Astrocyte (in vitro differentiated cells and primary cell): Measurements from ENCODE around the gene GADD45B. TPM values are rescaled to one million over a fixed set of nuclear protein-coding genes. Genes with fewer than 3 reads are reported as not detected.
A peak's percentile ranks its signal among the peaks of the same experiment; 100 is the strongest.

Source experiments
- DNase-seq: peaks from one replicate; pipeline ENCODE4 v3.0.0-alpha.2; 2010; ENCODE audit warnings: low read depth
- FAIRE-seq: peaks from 2 replicates; lab custom pipeline; 2011; peaks lifted over from hg19 to GRCh38; lab: Jason Lieb, UNC
- H2AFZ ChIP-seq: 2 replicates; pipeline ENCODE4 v1.6.0; 2012; ENCODE audit warnings: low read depth, low read length, inconsistent platforms
- H3K27ac ChIP-seq: 2 replicates; pipeline ENCODE4 v1.5.1; 2011; ENCODE audit warnings: low read depth, low read length, inconsistent platforms
- H3K27me3 ChIP-seq: 2 replicates; pipeline ENCODE4 v1.6.0; 2011; ENCODE audit warnings: low read length, inconsistent platforms; ENCODE audit not compliant: insufficient read depth
- H3K36me3 ChIP-seq: 2 replicates; pipeline ENCODE4 v1.5.1; 2011; ENCODE audit warnings: low read length, inconsistent platforms; ENCODE audit not compliant: insufficient read depth
- H3K4me1 ChIP-seq: 2 replicates; pipeline ENCODE4 v1.5.1; 2011; ENCODE audit warnings: low read length, inconsistent platforms; ENCODE audit not compliant: insufficient read depth
- H3K4me2 ChIP-seq: 2 replicates; pipeline ENCODE4 v1.6.0; 2012; ENCODE audit warnings: low read length, inconsistent platforms
- H3K4me3 ChIP-seq: 2 replicates; pipeline ENCODE4 v1.5.1; 2011; ENCODE audit warnings: low read depth, mild to moderate bottlenecking, low read length, inconsistent platforms; ENCODE audit not compliant: insufficient read depth
- H3K79me2 ChIP-seq: 2 replicates; pipeline ENCODE4 v1.6.0; 2012; ENCODE audit warnings: mild to moderate bottlenecking, low read length, inconsistent platforms; ENCODE audit not compliant: insufficient read depth
- H3K9ac ChIP-seq: 2 replicates; pipeline ENCODE4 v1.6.0; 2012; ENCODE audit warnings: mild to moderate bottlenecking, low read length, inconsistent platforms
- H3K9me3 ChIP-seq: 2 replicates; pipeline ENCODE4 v1.5.1; 2012; ENCODE audit warnings: low read depth, mild to moderate bottlenecking, low read length, inconsistent platforms; ENCODE audit not compliant: insufficient read depth
- H4K20me1 ChIP-seq: 2 replicates; pipeline ENCODE4 v1.6.0; 2012; ENCODE audit warnings: low read length, inconsistent platforms; ENCODE audit not compliant: insufficient read depth
- H3K27ac Mint-ChIP-seq: one replicate; pipeline ENCODE4 v1.8.0; 2021; ENCODE audit warnings: mild to moderate bottlenecking, mixed read lengths; ENCODE audit not compliant: unreplicated experiment
- H3K27me3 Mint-ChIP-seq: one replicate; pipeline ENCODE4 v1.8.0; 2021; ENCODE audit warnings: low read depth, mixed read lengths; ENCODE audit not compliant: unreplicated experiment
- H3K36me3 Mint-ChIP-seq: one replicate; pipeline ENCODE4 v1.8.0; 2021; ENCODE audit warnings: low read depth, mixed read lengths; ENCODE audit not compliant: unreplicated experiment
- H3K4me1 Mint-ChIP-seq: one replicate; pipeline ENCODE4 v1.8.0; 2021; ENCODE audit warnings: low read depth, mixed read lengths; ENCODE audit not compliant: unreplicated experiment
- H3K4me3 Mint-ChIP-seq: one replicate; pipeline ENCODE4 v1.8.0; 2021; ENCODE audit warnings: mild to moderate bottlenecking, moderate library complexity, mixed read lengths; ENCODE audit not compliant: unreplicated experiment
- H3K9me3 Mint-ChIP-seq: one replicate; pipeline ENCODE4 v1.8.0; 2021; ENCODE audit warnings: mild to moderate bottlenecking, mixed read lengths; ENCODE audit not compliant: unreplicated experiment
- CTCF ChIP-seq: IDR thresholded peaks from 2 replicates; pipeline ENCODE4 v1.5.1; 2011; ENCODE audit warnings: low read depth, mild to moderate bottlenecking, inconsistent platforms, low read length, moderate library complexity; ENCODE audit not compliant: insufficient read depth
- EZH2 ChIP-seq: IDR thresholded peaks from 2 replicates; pipeline ENCODE4 v1.6.1; 2012; ENCODE audit warnings: mild to moderate bottlenecking, low read length, inconsistent platforms; ENCODE audit not compliant: insufficient read depth
- total RNA-seq: library from RNA; stranded (reverse); gene quantifications from 2 replicates; pipeline ENCODE4 v1.2.1, GENCODE V29; 2021

Gene GADD45B
- total RNA-seq, 1 donor from 2014 or later, result 161 TPM

GRCh38 chr19:2494084-2494446 is 18.1 kb downstream of the GADD45B start:
- H3K27me3 ChIP-seq, result no peaks in the 10 kb centered on the region
- Mint-ChIP-seq H3K4me3 (no peak overlapping the region), H3K4me1 (peaks cover 16% of the 10 kb centered on the region), H3K9me3 (peaks cover 3% of the 10 kb centered on the region), H3K36me3 (no peaks in the 10 kb centered on the region), H3K27me3 (no peaks in the 10 kb centered on the region), H3K27ac (peak overlapping the region; percentile 91)
- H3K79me2 ChIP-seq, result no peaks in the 10 kb centered on the region
- peak overlapping the region; percentile 89 for H3K4me2 ChIP-seq
- peaks cover 45% of the 10 kb centered on the region for H3K4me1 ChIP-seq
- no peak for FAIRE-seq
- TF ChIP-seq CTCF (no peak), EZH2 (no peak)
- H2AFZ ChIP-seq, result peak overlapping the region; percentile 73
- peak overlapping the region; percentile 83 for H3K9ac ChIP-seq
- H3K4me3 ChIP-seq, result peak overlapping the region; percentile 59
- no peaks in the 10 kb centered on the region for H3K36me3 ChIP-seq
- no peaks in the 10 kb centered on the region for H4K20me1 ChIP-seq
- peak; percentile 82 for DNase-seq
- no peaks in the 10 kb centered on the region for H3K9me3 ChIP-seq
- H3K27ac ChIP-seq, result peak overlapping the region; percentile 67

GRCh38 chr19:2494447-2495129 is 18.7 kb downstream of the GADD45B start:
- peak overlapping the region; percentile 67 for H3K27ac ChIP-seq
- H3K4me2 ChIP-seq, result peak overlapping the region; percentile 89
- H3K9ac ChIP-seq, result peak overlapping the region; percentile 83
- no peaks in the 10 kb centered on the region for H4K20me1 ChIP-seq
- no peaks in the 10 kb centered on the region for H3K79me2 ChIP-seq
- no peaks in the 10 kb centered on the region for H3K36me3 ChIP-seq
- Mint-ChIP-seq H3K36me3 (no peaks in the 10 kb centered on the region), H3K27me3 (no peaks in the 10 kb centered on the region), H3K4me3 (no peak overlapping the region), H3K27ac (peak overlapping the region; percentile 91), H3K9me3 (peaks cover 5% of the 10 kb centered on the region), H3K4me1 (peaks cover 19% of the 10 kb centered on the region)
- FAIRE-seq, result no peak
- peak overlapping the region; percentile 59 for H3K4me3 ChIP-seq
- DNase-seq, result peak; percentile 71
- H2AFZ ChIP-seq, result peak overlapping the region; percentile 73
- no peak for TF ChIP-seq EZH2
- no peak for TF ChIP-seq CTCF
- H3K27me3 ChIP-seq, result no peaks in the 10 kb centered on the region
- no peaks in the 10 kb centered on the region for H3K9me3 ChIP-seq
- peaks cover 45% of the 10 kb centered on the region for H3K4me1 ChIP-seq

GRCh38 chr19:2495130-2495641 is 19.3 kb downstream of the GADD45B start:
- no peak overlapping the region for H3K4me3 Mint-ChIP-seq

More at GRCh38 chr19:2495130-2495641, 19.3 kb downstream of the GADD45B start:
- Histone ChIP-seq H2AFZ (peak overlapping the region; percentile 73), H3K9me3 (no peaks in the 10 kb centered on the region), H3K36me3 (no peaks in the 10 kb centered on the region), H3K4me1 (peaks cover 45% of the 10 kb centered on the region), H3K9ac (peak overlapping the region; percentile 83), H3K27ac (peak overlapping the region; percentile 67), H3K79me2 (no peaks in the 10 kb centered on the region), H3K4me2 (peak overlapping the region; percentile 89), H4K20me1 (no peaks in the 10 kb centered on the region), H3K27me3 (no peaks in the 10 kb centered on the region), H3K4me3 (peak overlapping the region; percentile 59)
- Mint-ChIP-seq H3K4me1 (peaks cover 21% of the 10 kb centered on the region), H3K36me3 (no peaks in the 10 kb centered on the region), H3K27ac (no peak overlapping the region), H3K9me3 (peaks cover 3% of the 10 kb centered on the region), H3K27me3 (no peaks in the 10 kb centered on the region)
- DNase-seq (no peak), FAIRE-seq (no peak)
- TF ChIP-seq CTCF (no peak), EZH2 (no peak)
